Uterus (tissue), 4 donors: Measurements from ENCODE around the gene EVA1A. TPM values are rescaled to one million over a fixed set of nuclear protein-coding genes. Genes with fewer than 3 reads are reported as not detected.
A peak's percentile ranks its signal among the peaks of the same experiment; 100 is the strongest.

Experiments used
- DNase-seq, 2 donors: peaks; one replicate each; pipeline ENCODE4 v3.0.0-alpha.2; 2019 to 2020
- H3K27ac ChIP-seq, 2 donors: fragments of 200-600 bp; sonication (generic); 1 replicate in 1 of 2; 2 replicates in 1 of 2; pipeline ENCODE4 v1.5.1; 2016 to 2018
- H3K27me3 ChIP-seq, 2 donors: fragments of 200-600 bp; sonication (generic); one replicate each; pipeline ENCODE4 v1.5.1; 2018 to 2019; ENCODE audit warnings: control low read depth in 1 of 2
- H3K36me3 ChIP-seq, 2 donors: fragments of 200-600 bp; sonication (generic); one replicate each; pipeline ENCODE4 v1.5.1; 2019; ENCODE audit warnings: control low read depth in 1 of 2
- H3K4me1 ChIP-seq, 2 donors: fragments of 200-600 bp; sonication (generic); one replicate each; pipeline ENCODE4 v1.5.1; 2018 to 2019; ENCODE audit warnings: control low read depth in 1 of 2
- H3K4me3 ChIP-seq, 2 donors: fragments of 200-600 bp; sonication (generic); 1 replicate in 1 of 2; 2 replicates in 1 of 2; pipeline ENCODE4 v1.5.1; 2018 to 2019; ENCODE audit warnings: mild to moderate bottlenecking in 1 of 2
- H3K9me3 ChIP-seq, 2 donors: fragments of 200-600 bp; sonication (generic); one replicate each; pipeline ENCODE4 v1.5.1; 2019; ENCODE audit warnings: control low read depth in 1 of 2
- CTCF ChIP-seq, 4 experiments: fragments of 200-600 bp in 2 of 4; fragments of 450-650 bp in 2 of 4; sonication (generic) in 2 of 4; IDR thresholded peaks; one replicate each; pipeline ENCODE4 v1.5.1; 2016 to 2019; ENCODE audit warnings: antibody characterized with exemption in 4 of 4, mild to moderate bottlenecking in 2 of 4, moderate library complexity in 1 of 4
- POLR2A ChIP-seq, 2 donors: fragments of 450-650 bp; IDR thresholded peaks; one replicate each; pipeline ENCODE4 v1.6.1; 2016; ENCODE audit warnings: antibody characterized with exemption in 2 of 2, mild to moderate bottlenecking in 1 of 2, moderate library complexity in 1 of 2
- intact Hi-C: fragments of 100-400 bp; cut with DNase I; formaldehyde crosslinking; loops from one replicate; pipeline ENCODE4 v1.15.1; 2023; ENCODE audit warnings: low total_unique reads
- total RNA-seq, 4 donors: library from RNA; depleted of rRNA in 3 of 4; stranded (reverse); fragments of >200 nt in 3 of 4; gene quantifications; one replicate each; pipeline versions ENCODE4 v1.1.0 to v1.2.4, GENCODE V29; 2014 to 2023
- donor health status: DM: yes; HTN: yes; CAD: no.

Gene EVA1A
- total RNA-seq = 10 to 100 TPM in 1 of 4 donors, 1 to 10 TPM in 2, not detected in 1; 1.2 to 22.1 (median 2.3) TPM

- H3K4me3 ChIP-seq = peak within 1 kb of the TSS; percentile 43 to 49
- H3K27me3 ChIP-seq = no peaks in the 10 kb centered on the region
- no peak for TF ChIP-seq CTCF (IDR thresholded peaks at IDR 0.05)
- TF ChIP-seq POLR2A (IDR thresholded peaks at IDR 0.05) = no peak
- no peaks in the 10 kb centered on the region for H3K36me3 ChIP-seq
- peak within 1 kb of the TSS; percentile 60 to 62 for H3K27ac ChIP-seq
- peak; percentile 27 to 42 for DNase-seq
- no peaks in the 10 kb centered on the region for H3K9me3 ChIP-seq
- intact Hi-C loops = no loop called here
- H3K4me1 ChIP-seq = no peaks in the 10 kb centered on the region
These were observed at the start of gene EVA1A for GRCh38 chr2:75560768-75561565. EVA1A (minus strand) TSS chr2:75560939; CDS start chr2:75518140, 42,799 bp downstream.

GRCh38 chr2:75609937-75610508 is 49.3 kb upstream of the EVA1A start:
- DNase-seq = no peak
- no peaks in the 10 kb centered on the region for H3K4me1 ChIP-seq
- no peaks in the 10 kb centered on the region for H3K36me3 ChIP-seq
- no peaks in the 10 kb centered on the region for H3K9me3 ChIP-seq
- H3K4me3 ChIP-seq = no peak overlapping the region
- TF ChIP-seq POLR2A (IDR thresholded peaks at IDR 0.05) (no peak), CTCF (IDR thresholded peaks at IDR 0.05) (no peak)
- H3K27me3 ChIP-seq = no peaks in the 10 kb centered on the region
- H3K27ac ChIP-seq = no peak overlapping the region
- intact Hi-C loops = no loop called here

GRCh38 chr2:75609334-75609689 is 48.6 kb upstream of the EVA1A start:
- Histone ChIP-seq H3K27ac (no peak overlapping the region), H3K36me3 (no peaks in the 10 kb centered on the region), H3K27me3 (no peaks in the 10 kb centered on the region), H3K4me1 (no peaks in the 10 kb centered on the region), H3K9me3 (no peaks in the 10 kb centered on the region), H3K4me3 (no peak overlapping the region)
- no peak for TF ChIP-seq CTCF (IDR thresholded peaks at IDR 0.05)
- TF ChIP-seq POLR2A (IDR thresholded peaks at IDR 0.05) = no peak
- intact Hi-C loops = no loop called here
- DNase-seq = no peak

GRCh38 chr2:75608684-75609333 is 48.1 kb upstream of the EVA1A start:
- H3K4me1 ChIP-seq = no peaks in the 10 kb centered on the region
- H3K4me3 ChIP-seq = no peak overlapping the region
- H3K27ac ChIP-seq = no peak overlapping the region
- no peaks in the 10 kb centered on the region for H3K27me3 ChIP-seq
- H3K36me3 ChIP-seq = no peaks in the 10 kb centered on the region
- H3K9me3 ChIP-seq = no peaks in the 10 kb centered on the region
- TF ChIP-seq POLR2A (IDR thresholded peaks at IDR 0.05) = no peak
- TF ChIP-seq CTCF (IDR thresholded peaks at IDR 0.05) = peak; percentile 73 to 88 (median 77)
- intact Hi-C loops = no loop called here
- DNase-seq = peak; percentile 22 to 48
